WTC11 (cell line): Measurements from ENCODE around the gene SMAD7. TPM values are rescaled to one million over a fixed set of nuclear protein-coding genes. Genes with fewer than 3 reads are reported as not detected.

Experiments
- ATAC-seq: fragments of 200-7000 bp; cut with Tn5 transposase; 2 replicates; pipeline ENCODE4 v1.10.0; 2021; ENCODE audit warnings: mild to moderate bottlenecking, moderate library complexity
- CTCF ChIA-PET: fragments of 300-600 bp; sonication (Branson Sonifier 250); formaldehyde crosslinking; loops from one replicate; lab custom pipeline; 2021; ENCODE audit warnings: antibody characterized with exemption; lab: Charles Lee
- POLR2A ChIA-PET: fragments of 350-600 bp; sonication (Branson Sonifier 250); formaldehyde crosslinking; loops from one replicate; lab custom pipeline; 2021; ENCODE audit warnings: antibody characterized with exemption; lab: Charles Lee
- DNase-seq: peaks from one replicate; pipeline ENCODE4 v3.0.0; 2021; ENCODE audit warnings: low spot score
- H3K27ac Mint-ChIP-seq: 2 replicates; pipeline ENCODE4 v1.8.0; 2021; ENCODE audit warnings: mixed read lengths
- H3K27me3 Mint-ChIP-seq: 2 replicates; pipeline ENCODE4 v1.8.0; 2021; ENCODE audit warnings: low read depth, mild to moderate bottlenecking, moderate library complexity, mixed read lengths
- H3K36me3 Mint-ChIP-seq: 2 replicates; pipeline ENCODE4 v1.8.0; 2021; ENCODE audit warnings: mixed read lengths
- H3K4me1 Mint-ChIP-seq: 2 replicates; pipeline ENCODE4 v1.8.0; 2022; ENCODE audit warnings: mixed read lengths
- H3K4me3 Mint-ChIP-seq: 2 replicates; pipeline ENCODE4 v1.8.0; 2021; ENCODE audit warnings: mild to moderate bottlenecking, moderate library complexity, mixed read lengths
- H3K9me3 Mint-ChIP-seq: 2 replicates; pipeline ENCODE4 v1.8.0; 2021; ENCODE audit warnings: mixed read lengths
- AFF4 ChIP-seq: sonication (generic); formaldehyde crosslinking; IDR thresholded peaks from 2 replicates; pipeline ENCODE4 v1.8.1; 2023; ENCODE audit warnings: mild to moderate bottlenecking, missing genetic modification reagents, borderline replicate concordance
- AR ChIP-seq: fragments of 250-450 bp; sonication (Bioruptor Pico); IDR thresholded peaks from 2 replicates; pipeline ENCODE4 v1.9.0; 2021; ENCODE audit warnings: mild to moderate bottlenecking
- EMX1 ChIP-seq: fragments of 250-450 bp; sonication (Bioruptor Pico); IDR thresholded peaks from 2 replicates; pipeline ENCODE4 v1.8.0; 2021; ENCODE audit warnings: mild to moderate bottlenecking
- ETV6 ChIP-seq: sonication (generic); formaldehyde crosslinking; IDR thresholded peaks from 2 replicates; pipeline ENCODE4 v1.8.1; 2022; ENCODE audit warnings: mild to moderate bottlenecking, missing genetic modification reagents
- GABPB1 ChIP-seq: sonication (generic); formaldehyde crosslinking; IDR thresholded peaks from 2 replicates; pipeline ENCODE4 v1.8.1; 2023; ENCODE audit warnings: mild to moderate bottlenecking, missing genetic modification reagents
- GRHL2 ChIP-seq: fragments of 250-450 bp; sonication (Bioruptor Pico); IDR thresholded peaks from 2 replicates; pipeline ENCODE4 v1.8.0; 2022; ENCODE audit warnings: mild to moderate bottlenecking, moderate library complexity; ENCODE audit not compliant: insufficient replicate concordance, severe bottlenecking
- GTF2I ChIP-seq: fragments of 250-450 bp; sonication (Bioruptor Pico); conservative IDR thresholded peaks from 2 replicates; pipeline ENCODE4 v1.4.0; 2021; ENCODE audit warnings: mild to moderate bottlenecking
- NFATC4 ChIP-seq: fragments of 250-450 bp; sonication (Bioruptor Pico); IDR thresholded peaks from 2 replicates; pipeline ENCODE4 v1.9.0; 2021; ENCODE audit warnings: mild to moderate bottlenecking
- NFYB ChIP-seq: sonication (generic); formaldehyde crosslinking; conservative IDR thresholded peaks from 2 replicates; pipeline ENCODE4 v1.8.0; 2022; ENCODE audit warnings: low read depth, missing genetic modification reagents
- TCF7 ChIP-seq: sonication (generic); formaldehyde crosslinking; IDR thresholded peaks from 2 replicates; pipeline ENCODE4 v1.8.0; 2022; ENCODE audit warnings: mild to moderate bottlenecking, low read depth, missing genetic modification reagents, moderate library complexity
- TEAD4 ChIP-seq: sonication (generic); formaldehyde crosslinking; IDR thresholded peaks from 2 replicates; pipeline ENCODE4 v1.8.0; 2022; ENCODE audit warnings: mild to moderate bottlenecking, missing genetic modification reagents
- USF2 ChIP-seq: sonication (generic); formaldehyde crosslinking; IDR thresholded peaks from 2 replicates; pipeline ENCODE4 v1.8.1; 2023; ENCODE audit warnings: mild to moderate bottlenecking, missing genetic modification reagents, moderate library complexity
- ZBTB43 ChIP-seq: sonication (generic); formaldehyde crosslinking; IDR thresholded peaks from 2 replicates; pipeline ENCODE4 v1.8.1; 2023; ENCODE audit warnings: mild to moderate bottlenecking, missing genetic modification reagents
- ZMAT4 ChIP-seq: fragments of 250-450 bp; sonication (Bioruptor Pico); IDR thresholded peaks from 2 replicates; pipeline ENCODE4 v1.9.0; 2021; ENCODE audit warnings: mild to moderate bottlenecking
- ZNF423 ChIP-seq: fragments of 250-450 bp; sonication (Bioruptor Pico); IDR thresholded peaks from 2 replicates; pipeline ENCODE4 v2.1.2; 2022; ENCODE audit warnings: mild to moderate bottlenecking, moderate library complexity
- total RNA-seq: library from RNA; stranded (reverse); gene quantifications from 3 replicates; pipeline ENCODE4 v1.2.3, GENCODE V29; 2021

The SMAD7 gene
- total RNA-seq, 1 experiment from 2014 or later, result 44.7 TPM

- no peak for TF ChIP-seq AFF4 (CRISPR knock-in tag)
Observed at GRCh38 chr18:48894799-48895346, 55.9 kb downstream of the SMAD7 start (continued).

GRCh38 chr18:48893608-48894600 is 56.9 kb downstream of the SMAD7 start:
- no peaks in the 10 kb centered on the region for H3K9me3 Mint-ChIP-seq
- H3K27ac Mint-ChIP-seq, result no peak overlapping the region
- POLR2A ChIA-PET, result no interaction called here
- CTCF ChIA-PET, result interaction anchor here (0.8 to 1.9 kb wide), 2 partner anchors 117 to 148 kb away, joined by 3 to 5 read pairs; no protein-coding TSS in a partner anchor
- DNase-seq (no peak), ATAC-seq (no peak)
- TF ChIP-seq GABPB1 (CRISPR knock-in tag) (peak; percentile 20; the same call in 1 of the 2 replicates), NFATC4 (CRISPR knock-in tag) (no peak), ZBTB43 (no peak), GTF2I (no peak)
- no peaks in the 10 kb centered on the region for H3K36me3 Mint-ChIP-seq
- no peak overlapping the region for H3K4me3 Mint-ChIP-seq
- H3K4me1 Mint-ChIP-seq, result peaks cover 25% of the 10 kb centered on the region
- no peaks in the 10 kb centered on the region for H3K27me3 Mint-ChIP-seq

GRCh38 chr18:48893061-48893607 is 57.6 kb downstream of the SMAD7 start:
- ChIA-PET POLR2A (no interaction called here), CTCF (interaction anchor here (1.9 kb wide), 1 partner anchor 149 kb away, joined by 5 read pairs; no protein-coding TSS in a partner anchor)
- ATAC-seq (no peak), DNase-seq (no peak)
- Mint-ChIP-seq H3K4me3 (no peak overlapping the region), H3K36me3 (no peaks in the 10 kb centered on the region), H3K9me3 (no peaks in the 10 kb centered on the region), H3K27me3 (no peaks in the 10 kb centered on the region), H3K27ac (peak overlapping the region; percentile 57; the same call in 1 of the 2 replicates), H3K4me1 (peaks cover 31% of the 10 kb centered on the region)
- TF ChIP-seq TCF7 (CRISPR knock-in tag) (no peak), ETV6 (CRISPR knock-in tag) (no peak), EMX1 (no peak), AR (CRISPR knock-in tag) (no peak), ZNF423 (CRISPR knock-in tag) (no peak), USF2 (CRISPR knock-in tag) (no peak), ZMAT4 (no peak), NFYB (CRISPR knock-in tag) (no peak), TEAD4 (CRISPR knock-in tag) (no peak), GRHL2 (no peak)
